ENCODE results near the gene RBMS3. TPM values are rescaled to one million over a fixed set of nuclear protein-coding genes. Genes with fewer than 3 reads are reported as not detected.

RBMS3 gene
- total and polyA plus RNA-seq, 2 experiments from 2014 or later: 3.2 to 7.4 TPM

GRCh38 chr3:29952431-29952830 is 671.6 kb downstream of the RBMS3 start:
- Histone ChIP-seq H3K4me2 (no peak overlapping the region), H4K20me1 (replicated peaks; ENCODE audit: insufficient read depth) (no peaks in the 10 kb centered on the region), H3F3A (replicated peaks; ENCODE audit: low read depth) (no peaks in the 10 kb centered on the region), H3K27me3 (ENCODE audit: insufficient read depth) (no peaks in the 10 kb centered on the region), H3K36me3 (ENCODE audit: insufficient read depth) (no peaks in the 10 kb centered on the region), H3K27ac (ENCODE audit: low read depth) (no peak overlapping the region), H2AFZ (no peak overlapping the region), H3K4me3 (no peak overlapping the region), H3K79me2 (replicated peaks; ENCODE audit: insufficient read depth) (no peaks in the 10 kb centered on the region), H3K9me2 (ENCODE audit: insufficient read depth) (no peaks in the 10 kb centered on the region), H3K4me1 (ENCODE audit: insufficient read depth) (no peaks in the 10 kb centered on the region)
- DNase-seq (ENCODE audit: low spot score) (no peak), ATAC-seq (no peak)
- TF ChIP-seq ETS1 (IDR thresholded peaks at IDR 0.05) (no peak), CREB1 (CRISPR knock-in tag; IDR thresholded peaks at IDR 0.05; ENCODE audit: low read depth) (no peak), STAT1 (IDR thresholded peaks at IDR 0.05; ENCODE audit: unreplicated experiment) (no peak), POLR2AphosphoS5 (IDR thresholded peaks at IDR 0.05; ENCODE audit: low read depth) (no peak), NANOG (IDR thresholded peaks at IDR 0.05; ENCODE audit: borderline replicate concordance) (no peak), EZH2phosphoT487 (IDR thresholded peaks at IDR 0.05; ENCODE audit: unreplicated experiment) (no peak), CTCF (conservative IDR thresholded peaks at IDR 0.05; ENCODE audit: low read depth in 2 of 2) (no peak), REST (IDR thresholded peaks at IDR 0.05; ENCODE audit: unreplicated experiment) (no peak), ZNF114 (CRISPR knock-in tag; IDR thresholded peaks at IDR 0.05) (no peak), JUNB (IDR thresholded peaks at IDR 0.05; ENCODE audit: unreplicated experiment) (no peak), ZNF331 (CRISPR knock-in tag; IDR thresholded peaks at IDR 0.05; ENCODE audit: low read depth) (no peak), EZH2 (IDR thresholded peaks at IDR 0.05; ENCODE audit: low read depth, unreplicated experiment) (no peak), ZNF462 (CRISPR knock-in tag; IDR thresholded peaks at IDR 0.05) (no peak)
- no peaks in the 10 kb centered on the region for H3K27me3 Mint-ChIP-seq (ENCODE audit: insufficient read depth, low read depth, poor library complexity)
- no peak overlapping the region for H3K4me3 Mint-ChIP-seq
- no peaks in the 10 kb centered on the region for H3K36me3 Mint-ChIP-seq (ENCODE audit: low read depth)
- H3K27ac Mint-ChIP-seq: no peak overlapping the region
- no peaks in the 10 kb centered on the region for H3K9me3 Mint-ChIP-seq
- no peaks in the 10 kb centered on the region for H3K4me1 Mint-ChIP-seq
